Gastrocnemius medialis (tissue), 4 donors: Measurements from ENCODE around the gene GRPEL1. TPM values are rescaled to one million over a fixed set of nuclear protein-coding genes. Genes with fewer than 3 reads are reported as not detected.

Experiments used
- ATAC-seq, 2 donors: fragments of 150-250 bp; one replicate each; pipeline ENCODE4 v1.9.1; 2016
- DNase-seq, 2 donors: peaks; one replicate each; pipeline ENCODE4 v3.0.0-alpha.2; 2019
- H3K27ac ChIP-seq, 4 donors: fragments of 200-600 bp; sonication (generic); 1 replicate in 1 of 4; 2 replicates in 3 of 4; pipeline ENCODE4 v1.5.1; 2016 to 2018; ENCODE audit warnings: mild to moderate bottlenecking in 2 of 4, moderate library complexity in 1 of 4
- H3K27me3 ChIP-seq, 3 donors: fragments of 200-600 bp; sonication (generic) in 2 of 3; 1 replicate in 1 of 3; 2 replicates in 2 of 3; pipeline versions ENCODE4 v1.5.1 to v1.6.0; 2016 to 2019; ENCODE audit warnings: mild to moderate bottlenecking in 1 of 3, moderate library complexity in 1 of 3
- H3K36me3 ChIP-seq, 2 donors: fragments of 200-600 bp; sonication (generic) in 1 of 2; one replicate each; pipeline ENCODE4 v1.5.1; 2017 to 2018
- H3K4me1 ChIP-seq, 2 donors: fragments of 200-600 bp; sonication (generic) in 1 of 2; one replicate each; pipeline ENCODE4 v1.5.1; 2016 to 2017; ENCODE audit warnings: mild to moderate bottlenecking in 2 of 2
- H3K4me3 ChIP-seq, 4 donors: fragments of 200-600 bp; sonication (generic) in 3 of 4; 1 replicate in 1 of 4; 2 replicates in 3 of 4; pipeline ENCODE4 v1.5.1; 2016 to 2019; ENCODE audit warnings: mild to moderate bottlenecking in 2 of 4
- H3K9me3 ChIP-seq, 3 donors: fragments of 200-600 bp; sonication (generic) in 2 of 3; 1 replicate in 1 of 3; 2 replicates in 2 of 3; pipeline ENCODE4 v1.5.1; 2016 to 2019
- CTCF ChIP-seq, 5 experiments: fragments of 450-650 bp in 3 of 5; fragments of 200-600 bp in 2 of 5; sonication (generic) in 2 of 5; IDR thresholded peaks in 4 of 5; conservative IDR thresholded peaks in 1 of 5; 1 replicate in 4 of 5; 2 replicates in 1 of 5; pipeline ENCODE4 v1.5.1; 2016 to 2019; ENCODE audit warnings: antibody characterized with exemption in 5 of 5, mild to moderate bottlenecking in 3 of 5, moderate library complexity in 3 of 5
- POLR2A ChIP-seq, 2 donors: fragments of 450-650 bp; IDR thresholded peaks; one replicate each; pipeline ENCODE4 v1.6.1; 2017; ENCODE audit warnings: antibody characterized with exemption in 2 of 2, mild to moderate bottlenecking in 2 of 2, moderate library complexity in 2 of 2
- in situ Hi-C, 4 donors: fragments of 200-750 bp; cut with MboI; loops; one replicate each; pipeline versions ENCODE4 v1.15.0 to v1.8.0; 2017; ENCODE audit warnings: low sequenced_read_pairs in 4 of 4
- intact Hi-C: fragments of 100-400 bp; cut with DNase I; formaldehyde crosslinking; loops from one replicate; pipeline ENCODE4 v1.15.1; 2023; ENCODE audit warnings: low total_unique reads
- total RNA-seq, 4 donors: library from RNA; depleted of rRNA; stranded (reverse); fragments of >200 nt; gene quantifications; one replicate each; pipeline versions ENCODE4 v1.1.0 to v1.2.3, GENCODE V29; 2016

Gene GRPEL1
- total RNA-seq, 4 donors from 2014 or later: 28.8 to 58.0 (median 35.8) TPM

DNA sequence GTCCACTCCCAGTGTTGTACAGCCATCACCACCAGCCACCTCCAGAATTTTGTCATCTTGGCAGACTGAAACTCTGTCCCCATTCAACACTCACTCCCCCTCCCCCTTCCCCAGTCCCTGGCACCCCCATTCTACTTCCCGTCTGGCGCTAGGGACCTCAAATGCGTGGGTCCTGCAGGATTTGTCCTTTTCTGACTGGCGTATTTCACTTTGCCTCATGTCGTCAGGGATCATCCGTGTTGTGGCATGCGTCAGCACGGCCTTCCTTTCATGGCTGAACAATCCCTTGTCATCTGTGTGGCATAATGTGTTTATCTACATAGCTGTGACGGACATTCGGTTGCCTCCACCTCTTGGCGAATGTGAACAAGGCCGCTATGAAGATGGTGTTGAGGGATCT lies 19.2 kb downstream of the GRPEL1 start:
- Histone ChIP-seq H3K9me3 (no peaks in the 10 kb centered on the region), H3K36me3 (no peaks in the 10 kb centered on the region), H3K27ac (peak overlapping the region in 2 of 4 donors; percentile 15 to 97), H3K4me1 (peaks cover 57 to 75% of the 10 kb centered on the region in 2 donors), H3K27me3 (no peaks in the 10 kb centered on the region), H3K4me3 (no peak overlapping the region)
- intact Hi-C loops: no loop called here
- no peak for ATAC-seq
- in situ Hi-C loops: no loop called here
- no peak for TF ChIP-seq CTCF (IDR thresholded peaks at IDR 0.05 in 4 of 5, conservative IDR thresholded peaks at IDR 0.05 in 1 of 5)
- TF ChIP-seq POLR2A (IDR thresholded peaks at IDR 0.05): no peak
- DNase-seq: no peak

DNA sequence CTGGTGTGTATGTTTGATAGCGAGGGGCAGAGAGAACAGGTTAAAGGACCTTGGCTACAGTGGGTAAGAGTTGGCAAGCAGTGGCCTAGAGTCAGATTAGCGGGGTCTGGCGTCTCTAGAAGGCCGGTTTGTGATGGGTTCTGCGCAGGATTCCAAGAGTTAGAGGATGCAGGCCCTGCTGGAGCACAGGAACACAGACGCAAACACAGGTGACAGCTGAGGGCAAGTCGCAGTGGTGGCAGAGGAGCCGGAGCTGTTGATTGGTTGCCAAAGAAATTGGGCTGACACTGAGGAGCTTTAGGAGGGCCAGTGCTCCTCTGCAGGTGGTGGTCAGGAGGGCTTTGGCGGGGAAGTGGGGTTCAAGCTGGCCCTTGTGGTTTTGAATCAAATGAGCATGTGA lies 20.9 kb downstream of the GRPEL1 start:
- peak overlapping the region; percentile 94 to 98 (median 98) for H3K27ac ChIP-seq
- no peak for ATAC-seq
- TF ChIP-seq CTCF (IDR thresholded peaks at IDR 0.05 in 4 of 5, conservative IDR thresholded peaks at IDR 0.05 in 1 of 5) (no peak), POLR2A (IDR thresholded peaks at IDR 0.05) (no peak)
- H3K4me3 ChIP-seq: peak overlapping the region in 1 of 4 donors; percentile 97
- no peaks in the 10 kb centered on the region for H3K9me3 ChIP-seq
- in situ Hi-C loops (no loop called here), intact Hi-C loops (no loop called here)
- no peak for DNase-seq
- peaks cover 49 to 67% of the 10 kb centered on the region in 2 donors for H3K4me1 ChIP-seq
- H3K27me3 ChIP-seq: no peaks in the 10 kb centered on the region
- no peaks in the 10 kb centered on the region for H3K36me3 ChIP-seq

GRCh38 chr4:7045961-7046921 lies 21.6 kb downstream of the GRPEL1 start:
- DNase-seq (peak; percentile 62 to 77), ATAC-seq (peak; percentile 4 to 15)
- intact Hi-C loops: no loop called here
- H3K4me3 ChIP-seq: peak overlapping the region in 3 of 4 donors; percentile 15 to 97 (median 80)
- no peaks in the 10 kb centered on the region for H3K36me3 ChIP-seq
- H3K9me3 ChIP-seq: no peaks in the 10 kb centered on the region
- H3K4me1 ChIP-seq: peaks cover 55 to 72% of the 10 kb centered on the region in 2 donors
- H3K27ac ChIP-seq: peak overlapping the region; percentile 94 to 98 (median 98)
- in situ Hi-C loops: no loop called here
- TF ChIP-seq CTCF (IDR thresholded peaks at IDR 0.05 in 4 of 5, conservative IDR thresholded peaks at IDR 0.05 in 1 of 5) (no peak), POLR2A (IDR thresholded peaks at IDR 0.05) (no peak)
- no peaks in the 10 kb centered on the region for H3K27me3 ChIP-seq

- TF ChIP-seq POLR2A (IDR thresholded peaks at IDR 0.05): no peak
- no peak for TF ChIP-seq CTCF (IDR thresholded peaks at IDR 0.05 in 4 of 5, conservative IDR thresholded peaks at IDR 0.05 in 1 of 5)
- no peak for DNase-seq
- intact Hi-C loops (no loop called here), in situ Hi-C loops (no loop called here)
- peaks cover 51 to 67% of the 10 kb centered on the region in 2 donors for H3K4me1 ChIP-seq
- no peaks in the 10 kb centered on the region for H3K9me3 ChIP-seq
- no peaks in the 10 kb centered on the region for H3K27me3 ChIP-seq
- peak overlapping the region; percentile 15 to 100 (median 88) for H3K4me3 ChIP-seq
- no peak for ATAC-seq
- H3K27ac ChIP-seq: peak overlapping the region; percentile 94 to 98 (median 98)
- H3K36me3 ChIP-seq: no peaks in the 10 kb centered on the region
Measured at GRCh38 chr4:7045553-7045952, 22.3 kb downstream of the GRPEL1 start.
